NOMO-1 treated with DMSO at 0.1 percent for 48 hours (cell line): ENCODE data around the gene TLCD4.
"Not testable (repeated sequence)": the region's sequence is repeated elsewhere in the genome, so short reads cannot be mapped to it uniquely, and the experiment has no call there.

Experiments used
- DNase-seq: peaks from one replicate; lab custom pipeline; 2025; ENCODE audit not compliant: unreplicated experiment; lab: John Stamatoyannopoulos, UW

The TLCD4 gene

GRCh38 chr1:95117207-95118066 lies at the start of gene TLCD4:
Gene TLCD4, plus strand, starts transcription at chr1:95117355. Its CDS starts 26,547 bp downstream, at chr1:95143902.
- DNase-seq, result no peak

GRCh38 chr1:95067568-95067967 lies 49.6 kb upstream of the TLCD4 start:
- peak; percentile 14 for DNase-seq

GRCh38 chr1:95068956-95069709 lies 48.0 kb upstream of the TLCD4 start:
- DNase-seq, result no peak

GRCh38 chr1:95069710-95070093 lies 47.5 kb upstream of the TLCD4 start:
- no peak for DNase-seq

- no peak for DNase-seq
Measured at GRCh38 chr1:95071539-95071938, 45.6 kb upstream of the TLCD4 start.

GRCh38 chr1:95072117-95072516 lies 45.0 kb upstream of the TLCD4 start:
- DNase-seq, result no peak

- peak; percentile 92 for DNase-seq
Measured at GRCh38 chr1:95072532-95073419, 44.4 kb upstream of the TLCD4 start, which contains the start of gene ALG14. Gene ALG14, minus strand, starts transcription at chr1:95072951. Its CDS starts 53 bp downstream, at chr1:95072898.

GRCh38 chr1:95073446-95073845 lies 43.7 kb upstream of the TLCD4 start:
- peak; percentile 17 for DNase-seq

- no peak for DNase-seq
Measured at GRCh38 chr1:95076034-95076433, 41.1 kb upstream of the TLCD4 start.

- no peak for DNase-seq
Measured at GRCh38 chr1:95080446-95080845, 36.7 kb upstream of the TLCD4 start.

- no peak for DNase-seq
Measured at GRCh38 chr1:95080879-95081278, 36.3 kb upstream of the TLCD4 start.

- peak; percentile 9 for DNase-seq
Measured at GRCh38 chr1:95084317-95085176, 32.6 kb upstream of the TLCD4 start.

GRCh38 chr1:95085376-95085775 lies 31.8 kb upstream of the TLCD4 start:
- DNase-seq, result no peak

GRCh38 chr1:95086949-95087533 lies 30.1 kb upstream of the TLCD4 start:
- peak; percentile 40 for DNase-seq

GRCh38 chr1:95088303-95088702 lies 28.9 kb upstream of the TLCD4 start:
- no peak for DNase-seq

GRCh38 chr1:95089650-95090287 lies 27.4 kb upstream of the TLCD4 start:
- no peak for DNase-seq

GRCh38 chr1:95091290-95091689 lies 25.9 kb upstream of the TLCD4 start:
- DNase-seq, result not testable (repeated sequence)

- DNase-seq, result not testable (repeated sequence)
Measured at GRCh38 chr1:95092891-95093290, 24.3 kb upstream of the TLCD4 start.

GRCh38 chr1:95093296-95093695 lies 23.9 kb upstream of the TLCD4 start:
- no peak for DNase-seq
